Kidney (tissue), 14 donors: ENCODE measurements around the gene RABGAP1. TPM values are rescaled to one million over a fixed set of nuclear protein-coding genes. Genes with fewer than 3 reads are reported as not detected.

Experiments
- DNase-seq, 5 donors: peaks; one replicate each; pipeline ENCODE4 v3.0.0-alpha.2; 2013 to 2020
- FAIRE-seq: peaks from 2 replicates; lab custom pipeline; 2012; peaks lifted over from hg19 to GRCh38; lab: Jason Lieb, UNC
- H3K27ac ChIP-seq, 2 donors: one replicate each; pipeline ENCODE4 v1.7.0; 2013; ENCODE audit warnings: low read depth in 2 of 2, low read length in 2 of 2, inconsistent platforms in 1 of 2
- H3K27me3 ChIP-seq: one replicate; pipeline ENCODE4 v1.7.1; 2013; ENCODE audit warnings: low read length, inconsistent platforms; ENCODE audit not compliant: control insufficient read depth, insufficient read depth
- H3K36me3 ChIP-seq, 3 donors: one replicate each; pipeline versions ENCODE4 v1.7.0 to v1.7.1; 2013; ENCODE audit warnings: low read length in 3 of 3, control low read depth in 1 of 3, inconsistent platforms in 1 of 3; ENCODE audit not compliant: insufficient read depth in 3 of 3, control insufficient read depth in 2 of 3
- H3K4me1 ChIP-seq, 3 donors: one replicate each; pipeline versions ENCODE4 v1.7.0 to v1.7.1; 2013; ENCODE audit warnings: low read length in 3 of 3, inconsistent platforms in 1 of 3, low read depth in 1 of 3; ENCODE audit not compliant: control insufficient read depth in 2 of 3, insufficient read depth in 2 of 3
- H3K4me3 ChIP-seq, 3 donors: one replicate each; pipeline versions ENCODE4 v1.7.0 to v1.8.1; 2013; ENCODE audit warnings: low read length in 3 of 3, control low read depth in 1 of 3, inconsistent platforms in 1 of 3
- H3K9ac ChIP-seq, 3 donors: one replicate each; pipeline versions ENCODE4 v1.7.0 to v1.7.1; 2013; ENCODE audit warnings: low read length in 3 of 3, control low read depth in 1 of 3, inconsistent platforms in 1 of 3
- H3K9me3 ChIP-seq, 3 donors: one replicate each; pipeline versions ENCODE4 v1.7.0 to v1.7.1; 2013; ENCODE audit warnings: low read length in 3 of 3, control low read depth in 1 of 3, inconsistent platforms in 1 of 3; ENCODE audit not compliant: control insufficient read depth in 2 of 3, insufficient read depth in 1 of 3
- intact Hi-C: fragments of 100-400 bp; cut with DNase I; formaldehyde crosslinking; loops from one replicate; pipeline ENCODE4 v1.11.1; 2022
- polyA plus RNA-seq: library from polyadenylated mRNA; stranded (reverse); fragments of 350-450 nt; fragmentation: Illumina TruSeq; extraction: RNeasy Lipid Tissue Mini Kit (QIAGEN cat#74804); gene quantifications from one replicate; pipeline ENCODE4 v1.2.3, GENCODE V29; 2014; ENCODE audit warnings: low read depth, low replicate concordance; ENCODE audit not compliant: insufficient read depth
- total RNA-seq: library from RNA; stranded (reverse); fragmentation: NEBNext Ultra II Directional; extraction: Animal tissue kit (Norgen Biotek cat#: 25700); gene quantifications from one replicate; pipeline ENCODE4 v1.2.1, GENCODE V29; 2021
- TF ChIP-seq, protein P1 (sequence below): IDR thresholded peaks from 3 replicates; pipeline ENCODE4 v1.5.1; 2012; ENCODE audit warnings: mild to moderate bottlenecking, moderate library complexity, borderline replicate concordance; ENCODE audit not compliant: insufficient read depth; ENCODE audit errors: extremely low read depth
- donor health status: control.
- donor health status: control.
- donor health status: control.
- donor health status: control.
- donor health status: control.
- donor health status: DM: yes; HTN: yes; CAD: no.
- donor health status: Normal renal cell carcinoma (clear cell type).

RABGAP1 gene
- total and polyA plus RNA-seq, 2 donors from 2014 or later: 13.7 to 61.1 TPM

DNA sequence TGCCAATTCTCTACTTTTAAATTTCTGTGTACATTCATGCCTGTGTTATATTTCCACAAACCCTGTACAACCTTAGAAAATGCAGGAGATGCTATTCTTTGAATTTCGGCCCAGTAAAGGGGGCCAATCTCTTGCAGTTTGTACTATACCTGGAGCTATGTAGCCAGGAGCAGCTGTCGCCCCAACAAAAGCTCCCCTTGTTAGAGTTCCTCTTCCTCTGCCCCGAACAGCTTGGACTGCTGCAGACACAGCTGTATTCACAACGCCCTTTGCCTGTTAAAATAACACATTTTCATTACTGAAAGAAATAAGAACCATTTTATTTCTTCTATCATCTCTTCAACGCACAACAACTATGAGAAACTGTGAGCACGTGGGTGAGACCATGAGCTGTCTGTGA, 191.9 kb downstream of the RABGAP1 start:
- no peak for FAIRE-seq
- Histone ChIP-seq H3K36me3 (peaks cover 2 to 11% (median 4%) of the 10 kb centered on the region in 3 donors), H3K9me3 (no peaks in the 10 kb centered on the region), H3K27me3 (no peaks in the 10 kb centered on the region), H3K4me3 (no peak overlapping the region), H3K27ac (no peak overlapping the region), H3K4me1 (no peaks in the 10 kb centered on the region), H3K9ac (no peak overlapping the region)
- TF ChIP-seq, protein P1, sequence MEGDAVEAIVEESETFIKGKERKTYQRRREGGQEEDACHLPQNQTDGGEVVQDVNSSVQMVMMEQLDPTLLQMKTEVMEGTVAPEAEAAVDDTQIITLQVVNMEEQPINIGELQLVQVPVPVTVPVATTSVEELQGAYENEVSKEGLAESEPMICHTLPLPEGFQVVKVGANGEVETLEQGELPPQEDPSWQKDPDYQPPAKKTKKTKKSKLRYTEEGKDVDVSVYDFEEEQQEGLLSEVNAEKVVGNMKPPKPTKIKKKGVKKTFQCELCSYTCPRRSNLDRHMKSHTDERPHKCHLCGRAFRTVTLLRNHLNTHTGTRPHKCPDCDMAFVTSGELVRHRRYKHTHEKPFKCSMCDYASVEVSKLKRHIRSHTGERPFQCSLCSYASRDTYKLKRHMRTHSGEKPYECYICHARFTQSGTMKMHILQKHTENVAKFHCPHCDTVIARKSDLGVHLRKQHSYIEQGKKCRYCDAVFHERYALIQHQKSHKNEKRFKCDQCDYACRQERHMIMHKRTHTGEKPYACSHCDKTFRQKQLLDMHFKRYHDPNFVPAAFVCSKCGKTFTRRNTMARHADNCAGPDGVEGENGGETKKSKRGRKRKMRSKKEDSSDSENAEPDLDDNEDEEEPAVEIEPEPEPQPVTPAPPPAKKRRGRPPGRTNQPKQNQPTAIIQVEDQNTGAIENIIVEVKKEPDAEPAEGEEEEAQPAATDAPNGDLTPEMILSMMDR: no peak
- DNase-seq: no peak
- intact Hi-C loops: no loop called here

DNA sequence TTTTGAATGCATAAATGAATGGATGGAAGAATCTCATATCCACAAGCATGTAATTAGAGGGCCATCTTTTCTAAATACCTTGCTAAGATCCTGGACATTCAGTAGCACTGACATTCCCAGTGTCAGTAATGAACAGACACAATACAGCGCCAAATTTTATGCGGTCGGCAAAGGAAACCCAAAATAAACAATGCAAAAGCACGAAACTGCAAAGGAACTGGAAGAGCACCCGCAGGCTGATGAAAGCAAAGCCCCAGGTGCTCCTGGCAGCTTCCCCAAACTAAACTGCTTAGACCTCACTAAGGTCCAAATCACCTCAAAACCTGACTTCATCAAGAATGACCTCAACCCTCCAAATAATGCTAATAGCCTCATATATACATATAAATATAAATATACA, 194.6 kb downstream of the RABGAP1 start:
- no peak overlapping the region for H3K27ac ChIP-seq
- no peak for FAIRE-seq
- no peaks in the 10 kb centered on the region for H3K9me3 ChIP-seq
- no peaks in the 10 kb centered on the region for H3K4me1 ChIP-seq
- no peak overlapping the region for H3K4me3 ChIP-seq
- DNase-seq: no peak
- H3K9ac ChIP-seq: no peak overlapping the region
- peaks cover 2 to 6% (median 4%) of the 10 kb centered on the region in 3 donors for H3K36me3 ChIP-seq
- H3K27me3 ChIP-seq: no peaks in the 10 kb centered on the region
- intact Hi-C loops: no loop called here
- TF ChIP-seq, protein P1: no peak

DNA sequence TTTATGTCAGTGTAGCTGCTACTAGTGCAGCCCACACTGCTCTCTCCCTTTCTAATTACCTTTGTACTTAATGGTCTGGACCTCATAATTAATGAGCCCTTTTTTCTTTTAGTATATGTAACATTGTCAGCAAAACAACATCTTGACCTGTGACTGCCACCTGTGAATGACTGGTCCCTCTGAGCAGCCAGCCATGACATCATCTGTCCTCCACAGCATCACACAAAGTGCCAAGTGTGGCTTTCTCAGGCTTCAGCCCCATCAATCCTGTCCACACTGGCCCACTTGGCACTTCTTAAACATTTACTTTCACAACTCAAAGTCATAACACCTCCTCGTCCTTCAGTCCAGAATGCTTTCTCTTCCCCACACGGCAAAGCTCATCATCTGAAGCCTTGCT, 197.3 kb downstream of the RABGAP1 start:
- H3K4me3 ChIP-seq: no peak overlapping the region
- peak in 3 of 5 donors; percentile 54 to 68 (median 58) for DNase-seq
- intact Hi-C loops: no loop called here
- H3K27ac ChIP-seq: no peak overlapping the region
- H3K9ac ChIP-seq: no peak overlapping the region
- no peak for FAIRE-seq
- H3K9me3 ChIP-seq: no peaks in the 10 kb centered on the region
- TF ChIP-seq, protein P1: no peak
- H3K4me1 ChIP-seq: no peaks in the 10 kb centered on the region
- H3K27me3 ChIP-seq: no peaks in the 10 kb centered on the region
- peaks cover 0 to 2% (median 0%) of the 10 kb centered on the region in 3 donors for H3K36me3 ChIP-seq

DNA sequence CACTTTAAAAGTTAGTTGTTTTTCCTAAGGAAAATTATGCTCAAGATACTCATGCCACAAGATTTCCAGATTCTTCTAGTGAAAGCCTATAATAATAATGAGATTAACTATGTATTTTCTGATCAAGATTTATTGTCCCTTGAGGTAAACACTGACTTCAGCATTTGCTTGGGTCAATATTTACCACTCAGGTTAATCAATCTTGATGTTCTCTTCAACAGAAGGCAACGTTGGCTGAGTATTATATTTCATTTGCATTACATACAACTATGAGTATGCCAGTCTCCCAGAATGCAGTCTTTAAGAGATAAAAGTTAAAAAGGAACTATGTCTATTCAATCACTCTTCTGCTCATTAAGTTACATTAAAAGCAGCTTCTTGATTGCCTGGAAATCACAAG, 208.2 kb downstream of the RABGAP1 start:
- intact Hi-C loops: no loop called here
- no peak for FAIRE-seq

More for the DNA sequence above, 208.2 kb downstream of the RABGAP1 start:
- H3K27me3 ChIP-seq: no peaks in the 10 kb centered on the region
- no peak overlapping the region for H3K9ac ChIP-seq
- no peak for DNase-seq
- peaks cover 0 to 2% (median 0%) of the 10 kb centered on the region in 3 donors for H3K9me3 ChIP-seq
- no peak overlapping the region for H3K4me3 ChIP-seq
- TF ChIP-seq, protein P1: no peak
- H3K36me3 ChIP-seq: no peaks in the 10 kb centered on the region
- no peaks in the 10 kb centered on the region for H3K4me1 ChIP-seq
- H3K27ac ChIP-seq: no peak overlapping the region
